HepG2 (cell line): ENCODE measurements around the gene PIGC. TPM values are rescaled to one million over a fixed set of nuclear protein-coding genes. Genes with fewer than 3 reads are reported as not detected.

ENCODE experiments used
- ARID5B ChIP-seq: IDR thresholded peaks from 2 replicates; pipeline ENCODE4 v1.4.0; 2020; ENCODE audit warnings: mild to moderate bottlenecking, missing genetic modification reagents
- CBX2 ChIP-seq, 2 experiments: fragments of 200-600 bp in 1 of 2; sonication (generic); formaldehyde crosslinking in 1 of 2; IDR thresholded peaks; 2 replicates each; pipeline versions ENCODE4 v1.7.0 to v1.8.1; 2018 to 2022; ENCODE audit warnings: low read depth in 2 of 2, low read length in 1 of 2, mild to moderate bottlenecking in 1 of 2, missing genetic modification reagents in 1 of 2
- FOSL1 ChIP-seq: sonication (generic); formaldehyde crosslinking; IDR thresholded peaks from 2 replicates; pipeline ENCODE4 v1.9.0; 2021; ENCODE audit warnings: missing genetic modification reagents, borderline replicate concordance
- FOSL2 ChIP-seq: sonication (generic); formaldehyde crosslinking; IDR thresholded peaks from 2 replicates; pipeline ENCODE4 v1.4.0; 2020; ENCODE audit warnings: missing genetic modification reagents
- MYC ChIP-seq: sonication (generic); formaldehyde crosslinking; IDR thresholded peaks from 2 replicates; pipeline ENCODE4 v1.9.0; 2021; ENCODE audit warnings: missing genetic modification reagents, borderline replicate concordance
- NAIF1 ChIP-seq: sonication (generic); formaldehyde crosslinking; IDR thresholded peaks from 2 replicates; pipeline ENCODE4 v1.5.0; 2020; ENCODE audit warnings: mild to moderate bottlenecking, missing genetic modification reagents, borderline replicate concordance
- PAWR ChIP-seq: sonication (generic); formaldehyde crosslinking; IDR thresholded peaks from 2 replicates; pipeline ENCODE4 v1.4.0; 2020; ENCODE audit warnings: missing genetic modification reagents, mild to moderate bottlenecking, borderline replicate concordance
- RERE ChIP-seq: IDR thresholded peaks from 2 replicates; pipeline ENCODE4 v1.6.1; 2016; ENCODE audit warnings: low read depth, missing genetic modification reagents, missing compliant biosample characterization
- SOX13 ChIP-seq, 3 experiments: fragments of 450-650 bp in 1 of 3; sonication (generic) in 1 of 3; formaldehyde crosslinking in 1 of 3; IDR thresholded peaks in 2 of 3; conservative IDR thresholded peaks in 1 of 3; 2 replicates each; pipeline versions ENCODE4 v1.5.0 to v1.6.1; 2016 to 2020; ENCODE audit warnings: antibody characterized with exemption in 1 of 3, mild to moderate bottlenecking in 1 of 3, missing compliant biosample characterization in 1 of 3, missing genetic modification reagents in 1 of 3, moderate library complexity in 1 of 3
- SOX5 ChIP-seq: IDR thresholded peaks from 2 replicates; pipeline ENCODE4 v1.6.1; 2016; ENCODE audit warnings: borderline replicate concordance
- TBX2 ChIP-seq: sonication (generic); formaldehyde crosslinking; IDR thresholded peaks from 2 replicates; pipeline ENCODE4 v1.5.0; 2020; ENCODE audit warnings: missing genetic modification reagents, mild to moderate bottlenecking, borderline replicate concordance
- WIZ ChIP-seq: sonication (generic); formaldehyde crosslinking; IDR thresholded peaks from 2 replicates; pipeline ENCODE4 v1.5.1; 2020; ENCODE audit warnings: mild to moderate bottlenecking, missing genetic modification reagents
- polyA plus RNA-seq, 8 experiments: library from polyadenylated mRNA; depleted of rRNA in 3 of 8; stranded (reverse) in 7 of 8; unstranded in 1 of 8; fragments of >200 nt; fragmentation: Illumina TruSeq in 4 of 8; extraction: Trizol in 4 of 8; gene quantifications; 2 replicates each; pipeline versions ENCODE4 v1.2.1 to v1.2.3, GENCODE V29; 2011 to 2016; ENCODE audit warnings: low read depth in 4 of 8, missing spikeins in 1 of 8, mixed read lengths in 1 of 8; ENCODE audit not compliant: insufficient read depth in 1 of 8
- total RNA-seq, 5 experiments: library from RNA; depleted of rRNA; stranded (reverse); fragments of >200 nt; fragmentation: Illumina TruSeq; extraction: Trizol; gene quantifications; 2 replicates each; pipeline ENCODE4 v1.2.3, GENCODE V29; 2016; ENCODE audit warnings: low read depth in 1 of 5
- TF ChIP-seq, protein P1 (sequence below): sonication (generic); formaldehyde crosslinking; IDR thresholded peaks from 2 replicates; pipeline ENCODE4 v1.4.0; 2020; ENCODE audit warnings: mild to moderate bottlenecking, missing genetic modification reagents, borderline replicate concordance
- TF ChIP-seq, protein P2 (sequence below): sonication (generic); formaldehyde crosslinking; IDR thresholded peaks from 2 replicates; pipeline ENCODE4 v1.4.0; 2020; ENCODE audit warnings: missing genetic modification reagents

Gene PIGC
- total and polyA plus RNA-seq, 2 of the 13 experiments (the other 11 are each of a cell fraction or from before 2014, with no cell fraction given) = 26.7 to 29.5 TPM

DNA sequence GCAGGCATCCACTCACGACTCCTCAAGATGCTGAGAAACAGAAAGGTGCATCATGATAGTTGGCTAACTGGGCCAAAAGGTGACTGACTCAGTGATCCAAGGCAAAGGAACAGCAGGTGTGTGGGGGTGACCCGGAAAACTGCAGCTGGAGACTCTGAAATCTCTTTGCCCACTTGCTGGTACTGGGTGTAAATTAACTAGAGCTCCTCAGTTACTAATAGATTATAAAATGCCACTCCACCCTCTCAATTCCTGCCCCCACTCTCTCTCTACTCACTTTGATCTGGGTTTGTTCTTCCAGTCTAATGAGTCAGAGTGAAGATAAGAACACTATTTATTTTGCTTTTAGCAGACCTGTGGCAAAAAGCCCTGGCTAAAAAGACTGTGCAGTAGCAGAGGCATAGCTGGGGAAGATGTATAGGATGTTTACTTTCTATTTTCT is 7.2 kb upstream of the PIGC start (continued):
- peak; percentile 46; the same call in 1 of the 2 replicates for TF ChIP-seq ARID5B (CRISPR knock-in tag)
- no peak for TF ChIP-seq PAWR (CRISPR knock-in tag)
- TF ChIP-seq FOSL1 (CRISPR knock-in tag) = peak; percentile 73; the same call in 1 of the 2 replicates
- TF ChIP-seq MYC = no peak
- TF ChIP-seq, protein P1, sequence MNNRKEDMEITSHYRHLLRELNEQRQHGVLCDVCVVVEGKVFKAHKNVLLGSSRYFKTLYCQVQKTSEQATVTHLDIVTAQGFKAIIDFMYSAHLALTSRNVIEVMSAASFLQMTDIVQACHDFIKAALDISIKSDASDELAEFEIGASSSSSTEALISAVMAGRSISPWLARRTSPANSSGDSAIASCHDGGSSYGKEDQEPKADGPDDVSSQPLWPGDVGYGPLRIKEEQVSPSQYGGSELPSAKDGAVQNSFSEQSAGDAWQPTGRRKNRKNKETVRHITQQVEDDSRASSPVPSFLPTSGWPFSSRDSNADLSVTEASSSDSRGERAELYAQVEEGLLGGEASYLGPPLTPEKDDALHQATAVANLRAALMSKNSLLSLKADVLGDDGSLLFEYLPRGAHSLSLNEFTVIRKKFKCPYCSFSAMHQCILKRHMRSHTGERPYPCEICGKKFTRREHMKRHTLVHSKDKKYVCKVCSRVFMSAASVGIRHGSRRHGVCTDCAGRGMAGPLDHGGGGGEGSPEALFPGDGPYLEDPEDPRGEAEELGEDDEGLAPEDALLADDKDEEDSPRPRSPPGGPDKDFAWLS (CRISPR knock-in tag) = no peak
- no peak for TF ChIP-seq CBX2 (IDR thresholded peaks at IDR 0.05; ENCODE audit: low read depth, low read length)
- TF ChIP-seq CBX2 (CRISPR knock-in tag; IDR thresholded peaks at IDR 0.05; ENCODE audit: low read depth) = no peak
- TF ChIP-seq, protein P2, sequence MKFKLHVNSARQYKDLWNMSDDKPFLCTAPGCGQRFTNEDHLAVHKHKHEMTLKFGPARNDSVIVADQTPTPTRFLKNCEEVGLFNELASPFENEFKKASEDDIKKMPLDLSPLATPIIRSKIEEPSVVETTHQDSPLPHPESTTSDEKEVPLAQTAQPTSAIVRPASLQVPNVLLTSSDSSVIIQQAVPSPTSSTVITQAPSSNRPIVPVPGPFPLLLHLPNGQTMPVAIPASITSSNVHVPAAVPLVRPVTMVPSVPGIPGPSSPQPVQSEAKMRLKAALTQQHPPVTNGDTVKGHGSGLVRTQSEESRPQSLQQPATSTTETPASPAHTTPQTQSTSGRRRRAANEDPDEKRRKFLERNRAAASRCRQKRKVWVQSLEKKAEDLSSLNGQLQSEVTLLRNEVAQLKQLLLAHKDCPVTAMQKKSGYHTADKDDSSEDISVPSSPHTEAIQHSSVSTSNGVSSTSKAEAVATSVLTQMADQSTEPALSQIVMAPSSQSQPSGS (CRISPR knock-in tag) = no peak
- peak; percentile 68; the same call in 1 of the 2 replicates for TF ChIP-seq RERE (CRISPR knock-in tag)
- no peak for TF ChIP-seq SOX13 (IDR thresholded peaks at IDR 0.05)
- TF ChIP-seq SOX13 (CRISPR knock-in tag; conservative IDR thresholded peaks at IDR 0.05 in 1 of 2, IDR thresholded peaks at IDR 0.05 in 1 of 2) = peak in 1 of 2 experiments; percentile 65; a peak in 1 of 4 replicates
- TF ChIP-seq SOX5 (CRISPR knock-in tag) = peak; percentile 51; the same call in 1 of the 2 replicates
- no peak for TF ChIP-seq WIZ (CRISPR knock-in tag)
- peak; percentile 62; the same call in 1 of the 2 replicates for TF ChIP-seq TBX2 (CRISPR knock-in tag)
- peak; percentile 87 for TF ChIP-seq FOSL2 (CRISPR knock-in tag)
- TF ChIP-seq NAIF1 (CRISPR knock-in tag) = no peak
